Upper lobe of left lung (tissue), 4 donors: ENCODE results near the gene EPM2A.
"Not testable (repeated sequence)": the region's sequence is repeated elsewhere in the genome, so short reads cannot be mapped to it uniquely, and the experiment has no call there.

ENCODE experiments used
- CTCF ChIP-seq, 6 experiments: fragments of 450-650 bp in 4 of 6; fragments of 200-600 bp in 2 of 6; sonication (generic) in 2 of 6; IDR thresholded peaks; one replicate each; pipeline ENCODE4 v1.5.1; 2016 to 2019; ENCODE audit warnings: antibody characterized with exemption in 6 of 6
- EP300 ChIP-seq, 4 donors: sonication (generic); formaldehyde crosslinking; IDR thresholded peaks; one replicate each; pipeline ENCODE4 v1.5.1; 2017; ENCODE audit warnings: antibody characterized with exemption in 4 of 4, control low read depth in 2 of 4
- POLR2A ChIP-seq, 4 donors: fragments of 450-650 bp; IDR thresholded peaks; one replicate each; pipeline ENCODE4 v1.5.1; 2016 to 2017; ENCODE audit warnings: antibody characterized with exemption in 4 of 4, mild to moderate bottlenecking in 2 of 4
- POLR2AphosphoS5 ChIP-seq, 2 donors: sonication (generic); formaldehyde crosslinking; IDR thresholded peaks; one replicate each; pipeline ENCODE4 v1.5.1; 2017; ENCODE audit warnings: antibody characterized with exemption in 2 of 2

- not testable (repeated sequence) for TF ChIP-seq CTCF, POLR2AphosphoS5, EP300, POLR2A (IDR thresholded peaks at IDR 0.05)
These were observed 7.2 kb upstream of the EPM2A start for GRCh38 chr6:145742472-145742871.
